ENCODE measurements around the gene GPC3.

DNA sequence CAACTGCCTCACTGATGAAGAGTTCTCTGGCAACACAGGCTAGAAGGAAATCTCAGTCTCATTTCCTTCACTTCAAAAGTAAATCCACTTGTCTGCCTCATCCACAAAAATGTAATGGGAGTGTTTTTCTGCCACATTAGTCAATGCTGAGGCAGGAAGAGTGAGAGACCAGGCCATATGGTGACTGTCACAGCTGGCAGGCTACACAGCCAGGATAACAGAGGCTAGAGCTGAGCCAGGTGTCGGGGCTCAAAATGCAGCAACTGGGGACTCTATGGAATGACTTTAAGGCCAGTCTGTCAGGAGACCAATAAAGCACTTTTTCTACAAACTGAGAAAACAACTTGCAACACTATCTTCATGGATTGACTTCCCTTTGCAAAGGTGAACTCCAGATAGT is 204.2 kb downstream of the GPC3 start:
- TF ChIP-seq, protein P1, sequence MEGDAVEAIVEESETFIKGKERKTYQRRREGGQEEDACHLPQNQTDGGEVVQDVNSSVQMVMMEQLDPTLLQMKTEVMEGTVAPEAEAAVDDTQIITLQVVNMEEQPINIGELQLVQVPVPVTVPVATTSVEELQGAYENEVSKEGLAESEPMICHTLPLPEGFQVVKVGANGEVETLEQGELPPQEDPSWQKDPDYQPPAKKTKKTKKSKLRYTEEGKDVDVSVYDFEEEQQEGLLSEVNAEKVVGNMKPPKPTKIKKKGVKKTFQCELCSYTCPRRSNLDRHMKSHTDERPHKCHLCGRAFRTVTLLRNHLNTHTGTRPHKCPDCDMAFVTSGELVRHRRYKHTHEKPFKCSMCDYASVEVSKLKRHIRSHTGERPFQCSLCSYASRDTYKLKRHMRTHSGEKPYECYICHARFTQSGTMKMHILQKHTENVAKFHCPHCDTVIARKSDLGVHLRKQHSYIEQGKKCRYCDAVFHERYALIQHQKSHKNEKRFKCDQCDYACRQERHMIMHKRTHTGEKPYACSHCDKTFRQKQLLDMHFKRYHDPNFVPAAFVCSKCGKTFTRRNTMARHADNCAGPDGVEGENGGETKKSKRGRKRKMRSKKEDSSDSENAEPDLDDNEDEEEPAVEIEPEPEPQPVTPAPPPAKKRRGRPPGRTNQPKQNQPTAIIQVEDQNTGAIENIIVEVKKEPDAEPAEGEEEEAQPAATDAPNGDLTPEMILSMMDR (IDR thresholded peaks at IDR 0.05 in 4 of 5, conservative IDR thresholded peaks at IDR 0.05 in 1 of 5), result no peak
- TF ChIP-seq POLR2A (IDR thresholded peaks at IDR 0.05), result no peak
